Osteocyte (in vitro differentiated cells): Measurements from ENCODE around the gene FARS2. TPM values are rescaled to one million over a fixed set of nuclear protein-coding genes. Genes with fewer than 3 reads are reported as not detected.

Experiments
- DNase-seq: peaks from one replicate; pipeline ENCODE4 v3.0.0; 2021; ENCODE audit warnings: mixed read lengths; ENCODE audit not compliant: unreplicated experiment; ENCODE audit errors: extremely low spot score
- H3K27ac Mint-ChIP-seq: one replicate; pipeline ENCODE4 v1.8.0; 2021; ENCODE audit warnings: mild to moderate bottlenecking, mixed read lengths; ENCODE audit not compliant: unreplicated experiment
- H3K27me3 Mint-ChIP-seq: one replicate; pipeline ENCODE4 v1.8.0; 2021; ENCODE audit warnings: mixed read lengths; ENCODE audit not compliant: unreplicated experiment
- H3K36me3 Mint-ChIP-seq: one replicate; pipeline ENCODE4 v1.8.0; 2021; ENCODE audit warnings: mixed read lengths; ENCODE audit not compliant: unreplicated experiment
- H3K4me1 Mint-ChIP-seq: one replicate; pipeline ENCODE4 v1.8.0; 2021; ENCODE audit warnings: mixed read lengths; ENCODE audit not compliant: unreplicated experiment
- H3K4me3 Mint-ChIP-seq: one replicate; pipeline ENCODE4 v1.8.0; 2021; ENCODE audit warnings: mild to moderate bottlenecking, moderate library complexity, mixed read lengths; ENCODE audit not compliant: unreplicated experiment
- H3K9me3 Mint-ChIP-seq: one replicate; pipeline ENCODE4 v1.8.0; 2021; ENCODE audit warnings: mixed read lengths; ENCODE audit not compliant: unreplicated experiment
- total RNA-seq: library from RNA; stranded (reverse); gene quantifications from 2 replicates; pipeline ENCODE4 v1.2.1, GENCODE V29; 2021
- TF ChIP-seq, protein P1 (sequence below): fragments of 200-600 bp; sonication (generic); IDR thresholded peaks from 2 replicates; pipeline ENCODE4 v1.5.0; 2021; ENCODE audit warnings: antibody characterized with exemption, mild to moderate bottlenecking, moderate library complexity

The FARS2 gene
- total RNA-seq, 1 donor from 2014 or later, result 17.4 TPM

DNA sequence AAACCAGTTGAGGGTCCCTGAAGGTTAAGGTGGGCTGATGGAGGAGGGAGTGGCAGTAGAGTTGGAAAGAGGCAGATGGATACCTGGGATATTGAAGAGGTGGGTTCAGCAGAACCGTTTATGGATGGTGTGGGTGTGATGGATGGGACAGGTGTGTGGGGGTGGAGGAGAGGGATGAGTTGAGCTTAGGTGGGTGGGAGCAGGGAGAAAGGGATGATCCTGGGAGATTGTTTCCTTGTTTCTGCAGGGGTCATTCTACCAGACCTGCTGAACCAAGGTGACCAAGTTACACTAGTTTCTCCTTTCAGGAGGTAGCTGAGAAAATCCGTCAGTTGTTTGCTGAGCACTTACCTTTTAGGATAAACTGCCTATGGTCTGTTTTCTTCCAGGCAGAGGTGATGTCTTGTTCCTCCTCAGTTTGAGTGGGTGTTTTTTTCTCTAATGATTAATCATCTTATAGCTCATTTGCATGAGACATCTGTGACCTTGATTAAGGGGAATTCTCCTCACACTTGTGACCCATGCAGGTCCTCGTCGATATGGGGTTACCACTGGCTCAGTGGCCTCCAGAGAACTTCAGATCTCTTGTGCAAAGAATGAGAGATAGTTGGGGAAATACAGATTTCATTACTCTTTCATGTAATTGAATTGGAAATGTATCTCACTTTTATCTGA is 53.0 kb downstream of the FARS2 start:
- peaks cover 19% of the 10 kb centered on the region for H3K4me1 Mint-ChIP-seq
- no peak overlapping the region for H3K4me3 Mint-ChIP-seq
- no peak for DNase-seq
- H3K27me3 Mint-ChIP-seq, result no peaks in the 10 kb centered on the region
- H3K9me3 Mint-ChIP-seq, result no peaks in the 10 kb centered on the region
- no peaks in the 10 kb centered on the region for H3K36me3 Mint-ChIP-seq
- H3K27ac Mint-ChIP-seq, result no peak overlapping the region
- TF ChIP-seq, protein P1, sequence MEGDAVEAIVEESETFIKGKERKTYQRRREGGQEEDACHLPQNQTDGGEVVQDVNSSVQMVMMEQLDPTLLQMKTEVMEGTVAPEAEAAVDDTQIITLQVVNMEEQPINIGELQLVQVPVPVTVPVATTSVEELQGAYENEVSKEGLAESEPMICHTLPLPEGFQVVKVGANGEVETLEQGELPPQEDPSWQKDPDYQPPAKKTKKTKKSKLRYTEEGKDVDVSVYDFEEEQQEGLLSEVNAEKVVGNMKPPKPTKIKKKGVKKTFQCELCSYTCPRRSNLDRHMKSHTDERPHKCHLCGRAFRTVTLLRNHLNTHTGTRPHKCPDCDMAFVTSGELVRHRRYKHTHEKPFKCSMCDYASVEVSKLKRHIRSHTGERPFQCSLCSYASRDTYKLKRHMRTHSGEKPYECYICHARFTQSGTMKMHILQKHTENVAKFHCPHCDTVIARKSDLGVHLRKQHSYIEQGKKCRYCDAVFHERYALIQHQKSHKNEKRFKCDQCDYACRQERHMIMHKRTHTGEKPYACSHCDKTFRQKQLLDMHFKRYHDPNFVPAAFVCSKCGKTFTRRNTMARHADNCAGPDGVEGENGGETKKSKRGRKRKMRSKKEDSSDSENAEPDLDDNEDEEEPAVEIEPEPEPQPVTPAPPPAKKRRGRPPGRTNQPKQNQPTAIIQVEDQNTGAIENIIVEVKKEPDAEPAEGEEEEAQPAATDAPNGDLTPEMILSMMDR, result no peak

DNA sequence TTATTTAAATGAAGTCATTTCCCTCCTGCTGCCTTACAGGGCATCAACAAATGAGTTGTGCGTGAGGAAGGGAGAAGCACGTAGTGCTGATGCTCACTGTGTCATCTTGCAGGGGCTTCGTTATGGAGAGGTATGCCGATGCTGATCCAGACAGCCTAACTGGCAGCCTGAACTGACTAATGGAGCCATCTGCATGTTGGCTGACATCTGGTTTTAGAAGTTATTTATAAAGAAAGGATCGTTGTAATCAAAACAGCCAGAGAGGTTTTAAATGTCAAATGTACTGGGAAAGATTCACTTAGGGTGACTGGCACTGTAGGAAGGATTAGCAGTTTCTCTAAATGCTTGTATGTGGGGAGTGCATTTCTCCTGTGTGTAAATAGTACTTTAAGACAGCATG is 54.6 kb downstream of the FARS2 start:
- TF ChIP-seq, protein P1, result no peak
- Mint-ChIP-seq H3K27me3 (no peaks in the 10 kb centered on the region), H3K9me3 (no peaks in the 10 kb centered on the region), H3K27ac (no peak overlapping the region), H3K4me3 (no peak overlapping the region), H3K36me3 (no peaks in the 10 kb centered on the region), H3K4me1 (peaks cover 19% of the 10 kb centered on the region)
- DNase-seq, result no peak

DNA sequence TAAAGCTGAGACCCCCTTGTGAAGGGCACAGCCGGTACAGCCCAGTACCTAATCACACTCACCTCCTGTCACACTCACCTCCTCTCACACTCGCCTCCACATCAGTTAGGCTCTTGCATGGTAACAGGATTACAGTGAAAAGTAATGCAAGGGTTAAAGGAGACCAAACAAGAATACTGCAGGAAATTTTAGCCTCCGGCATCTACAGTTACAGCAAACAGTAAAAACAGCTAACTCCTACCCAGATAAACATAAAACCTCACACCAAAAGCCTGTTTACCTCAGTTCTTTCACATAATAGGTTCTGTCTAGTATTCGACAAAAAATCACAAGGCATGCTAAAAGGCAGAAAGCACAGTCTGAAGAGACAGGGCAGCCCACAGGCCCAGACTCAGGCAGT is 55.6 kb downstream of the FARS2 start:
- Mint-ChIP-seq H3K36me3 (no peaks in the 10 kb centered on the region), H3K27me3 (no peaks in the 10 kb centered on the region), H3K4me1 (peaks cover 19% of the 10 kb centered on the region), H3K9me3 (no peaks in the 10 kb centered on the region), H3K4me3 (no peak overlapping the region), H3K27ac (no peak overlapping the region)
- no peak for DNase-seq
- TF ChIP-seq, protein P1, result no peak

DNA sequence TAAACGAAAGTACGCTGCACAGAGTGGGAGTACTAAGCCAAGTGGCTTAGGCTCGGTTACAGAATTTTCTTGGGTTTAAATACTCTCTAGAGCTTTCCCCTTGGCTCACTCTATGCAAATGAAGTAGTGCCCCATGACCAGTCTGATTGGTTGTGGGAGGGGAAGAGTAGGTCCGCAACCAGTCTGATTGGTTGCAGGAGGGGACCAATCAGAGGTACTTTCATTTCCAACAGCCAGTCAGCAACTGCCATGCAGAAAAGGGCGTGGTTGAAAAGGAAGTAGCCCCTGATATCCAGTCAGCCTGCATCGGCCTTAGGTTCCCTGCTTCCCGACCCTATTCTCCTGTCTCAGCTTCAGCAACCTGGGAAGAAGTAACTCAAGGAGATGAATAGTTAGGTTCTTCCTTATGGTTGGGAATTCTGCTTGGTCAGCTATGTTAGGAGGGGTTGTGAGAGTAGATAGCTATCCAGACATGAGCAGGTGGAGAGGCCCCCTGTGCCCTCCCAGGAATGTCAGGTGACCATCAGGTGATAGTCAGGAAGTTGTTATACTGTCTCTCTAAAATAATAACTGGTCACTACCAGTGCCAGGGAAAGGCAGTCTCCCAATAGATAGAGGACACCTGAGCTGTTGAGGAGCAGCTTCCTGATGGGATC is 57.4 kb downstream of the FARS2 start:
- Mint-ChIP-seq H3K4me3 (no peak overlapping the region), H3K27ac (no peak overlapping the region), H3K9me3 (peaks cover 6% of the 10 kb centered on the region), H3K27me3 (no peaks in the 10 kb centered on the region), H3K4me1 (peaks cover 19% of the 10 kb centered on the region), H3K36me3 (peaks cover 2% of the 10 kb centered on the region)
- no peak for DNase-seq
- TF ChIP-seq, protein P1, result no peak

DNA sequence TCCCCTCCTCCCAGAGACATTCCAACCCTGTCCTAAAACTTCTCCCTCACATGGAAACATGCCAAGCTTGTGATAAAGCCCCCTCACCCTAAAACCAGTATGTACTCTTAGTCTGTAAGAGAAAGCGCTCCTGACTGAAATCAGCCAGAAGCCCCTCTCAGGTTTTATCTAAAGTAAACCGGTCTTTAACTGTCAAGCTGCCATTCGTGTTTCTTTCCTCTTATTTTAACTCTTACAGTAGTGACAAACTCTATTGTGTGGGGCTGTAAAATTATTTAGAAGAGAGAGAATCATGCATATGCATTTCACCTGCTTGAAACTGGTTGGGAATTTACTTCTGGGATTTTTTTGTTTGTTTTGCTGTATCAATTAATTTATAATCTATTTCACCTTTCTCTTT is 62.7 kb downstream of the FARS2 start:
- Mint-ChIP-seq H3K9me3 (peaks cover 13% of the 10 kb centered on the region), H3K27me3 (no peaks in the 10 kb centered on the region), H3K36me3 (peaks cover 7% of the 10 kb centered on the region), H3K27ac (no peak overlapping the region), H3K4me3 (no peak overlapping the region), H3K4me1 (no peaks in the 10 kb centered on the region)
- no peak for DNase-seq
- TF ChIP-seq, protein P1, result no peak
